HG02943 (cell line): Measurements from ENCODE around the gene PBX1.
"Not testable (repeated sequence)": the region's sequence is repeated elsewhere in the genome, so short reads cannot be mapped to it uniquely, and the experiment has no call there.

Experiments
- ATAC-seq: cut with Tn5 transposase; IDR thresholded peaks from one replicate; pipeline ENCODE4 v1.9.1; 2021; ENCODE audit warnings: mild to moderate bottlenecking, low read depth, moderate library complexity; ENCODE audit not compliant: unreplicated experiment

PBX1 gene

DNA sequence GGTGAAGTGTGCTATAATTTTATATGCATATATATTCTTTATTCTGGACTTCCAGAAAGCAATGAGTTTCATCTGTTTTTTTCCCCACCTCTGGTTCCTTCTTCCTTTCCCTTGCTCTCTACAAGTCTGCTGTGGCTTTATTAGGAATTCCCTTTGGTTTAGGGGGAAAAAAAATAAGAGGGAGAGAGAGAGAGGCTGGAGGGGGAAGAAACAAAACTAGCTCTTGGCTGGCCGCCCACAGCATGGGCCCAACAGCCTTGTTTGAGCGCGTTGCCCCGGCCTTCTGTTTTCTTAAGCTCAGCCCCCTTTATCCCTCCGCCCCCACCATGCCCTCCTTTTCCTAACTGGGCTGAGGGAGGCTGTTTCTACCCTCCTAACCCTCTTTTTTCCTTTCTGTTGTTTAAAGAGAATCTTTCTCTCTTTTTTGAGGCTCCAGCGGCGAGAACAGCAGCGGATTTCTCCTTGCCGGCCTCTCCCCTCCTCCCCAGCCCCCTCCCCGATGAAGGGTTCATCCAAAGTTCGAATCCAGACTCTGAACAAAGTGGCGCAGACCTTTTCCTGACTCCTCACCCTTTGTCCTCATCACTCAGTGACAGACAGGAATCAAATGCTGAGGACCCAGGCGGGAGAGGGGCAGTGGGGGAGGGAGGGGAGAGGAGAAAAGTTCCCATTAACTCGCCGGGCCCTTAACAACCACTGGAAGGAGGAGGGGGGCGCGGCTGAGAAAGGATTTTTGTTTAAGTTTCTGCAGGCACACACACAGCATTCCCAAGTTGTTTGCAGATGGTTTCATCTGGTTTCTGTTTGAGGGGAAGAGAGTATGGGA, 29.7 kb downstream of the PBX1 start:
- ATAC-seq: no peak

GRCh38 chr1:164589408-164589807, 30.4 kb downstream of the PBX1 start:
- no peak for ATAC-seq

- no peak for ATAC-seq
Measured at GRCh38 chr1:164589961-164590507, 31.1 kb downstream of the PBX1 start.

DNA sequence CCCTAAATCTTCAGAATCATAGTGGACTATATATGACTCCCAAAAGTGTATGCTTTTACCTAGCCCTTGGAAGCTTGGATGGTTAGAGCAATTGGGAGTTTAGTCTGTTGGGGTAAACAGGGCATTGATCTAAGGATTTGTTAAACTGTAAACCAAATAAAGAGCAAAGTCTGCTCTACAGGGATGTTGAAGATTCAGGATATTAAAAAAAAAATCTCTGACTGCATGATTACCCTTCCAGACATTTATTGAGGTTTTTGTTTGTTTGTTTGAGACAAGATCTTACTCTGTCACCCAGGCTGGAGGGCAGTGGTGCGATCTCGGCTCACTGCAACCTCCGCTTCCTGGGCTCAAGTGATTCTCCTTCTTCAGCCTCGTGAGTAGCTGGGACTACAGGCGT, 31.6 kb downstream of the PBX1 start:
- no peak for ATAC-seq

DNA sequence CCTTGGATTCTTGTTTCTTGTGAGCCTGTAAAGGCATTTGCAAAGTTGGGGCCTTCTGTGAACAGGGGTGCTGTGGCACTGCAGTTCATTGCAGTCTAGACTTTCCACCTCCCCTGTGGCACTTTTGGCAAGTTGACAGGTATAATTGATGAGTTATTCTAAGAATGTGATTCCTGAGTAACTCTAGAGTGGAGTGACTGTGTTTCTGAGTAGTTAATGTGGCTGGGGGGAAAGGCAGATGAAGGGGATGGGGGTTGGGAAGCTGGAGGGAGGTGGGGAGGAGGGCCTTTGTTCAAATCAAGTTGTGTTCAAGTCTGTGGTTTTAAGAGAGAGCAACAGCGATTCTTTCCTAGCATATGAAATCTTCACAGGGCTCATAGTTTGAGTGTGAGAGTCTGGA, 32.9 kb downstream of the PBX1 start:
- ATAC-seq: no peak

GRCh38 chr1:164592634-164593033, 33.6 kb downstream of the PBX1 start:
- no peak for ATAC-seq

GRCh38 chr1:164595212-164595611, 36.2 kb downstream of the PBX1 start:
- ATAC-seq: no peak

GRCh38 chr1:164596172-164596571, 37.2 kb downstream of the PBX1 start:
- no peak for ATAC-seq

GRCh38 chr1:164598719-164599118, 39.7 kb downstream of the PBX1 start:
- ATAC-seq: no peak

- no peak for ATAC-seq
Measured at GRCh38 chr1:164599272-164599671, 40.3 kb downstream of the PBX1 start.

DNA sequence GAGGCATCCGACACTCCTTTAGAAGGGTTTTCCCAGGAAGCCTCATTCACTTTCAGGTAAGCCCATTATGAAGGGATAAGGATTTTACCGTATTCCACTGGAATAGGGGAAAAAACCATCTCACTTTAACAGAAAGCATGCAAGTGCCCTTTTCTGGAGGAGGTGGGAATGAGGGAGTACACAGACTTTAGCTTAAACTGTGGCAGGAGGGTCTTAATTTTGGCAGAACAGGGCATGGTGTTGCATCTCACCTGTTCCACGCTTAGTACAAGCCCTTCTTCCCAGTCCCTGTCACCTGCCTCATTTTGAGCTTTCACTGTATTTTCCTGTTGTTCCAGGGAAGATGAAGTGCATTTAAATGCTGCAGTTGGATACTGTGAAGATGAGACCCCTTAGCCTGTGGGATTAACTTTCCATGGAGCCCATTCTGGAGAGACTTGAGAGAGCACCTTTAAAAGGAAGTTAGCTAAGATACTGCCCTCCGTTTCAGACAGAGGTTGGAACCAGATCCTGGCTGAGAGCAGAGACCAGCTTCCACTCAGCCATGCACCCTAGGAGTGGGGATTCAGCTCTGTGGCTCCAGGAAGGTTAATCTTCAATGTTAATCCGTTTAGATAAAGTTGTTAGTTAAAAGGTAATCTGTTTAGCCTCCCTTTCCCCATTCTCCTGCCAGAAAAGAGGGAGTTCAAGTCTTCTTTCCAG, 42.6 kb downstream of the PBX1 start:
- ATAC-seq: no peak

- ATAC-seq: no peak
Measured at GRCh38 chr1:164602101-164602422, 43.1 kb downstream of the PBX1 start.

GRCh38 chr1:164602480-164603093, 43.6 kb downstream of the PBX1 start:
- ATAC-seq: no peak

- not testable (repeated sequence) for ATAC-seq
Measured at GRCh38 chr1:164603805-164604204, 44.8 kb downstream of the PBX1 start.

DNA sequence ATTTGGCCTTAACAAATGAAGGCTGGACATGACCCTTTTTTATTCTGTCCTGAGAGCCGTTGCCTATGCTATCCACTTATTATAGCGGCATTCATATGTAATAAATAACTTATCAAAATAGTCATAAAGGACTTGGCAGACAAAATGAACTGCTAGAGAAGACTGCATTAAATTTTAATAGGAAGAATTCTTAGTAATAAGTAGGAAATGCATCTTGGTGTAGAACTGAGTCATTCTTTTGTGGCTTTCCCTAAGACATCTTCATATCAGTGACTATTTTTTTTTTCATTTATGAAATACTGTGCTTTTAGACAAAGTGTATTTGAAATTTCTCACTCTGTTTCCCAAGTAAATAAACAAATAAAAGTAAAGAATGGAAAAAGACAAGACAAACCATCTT, 45.6 kb downstream of the PBX1 start:
- no peak for ATAC-seq

GRCh38 chr1:164605254-164606091, 46.5 kb downstream of the PBX1 start:
- ATAC-seq: no peak

DNA sequence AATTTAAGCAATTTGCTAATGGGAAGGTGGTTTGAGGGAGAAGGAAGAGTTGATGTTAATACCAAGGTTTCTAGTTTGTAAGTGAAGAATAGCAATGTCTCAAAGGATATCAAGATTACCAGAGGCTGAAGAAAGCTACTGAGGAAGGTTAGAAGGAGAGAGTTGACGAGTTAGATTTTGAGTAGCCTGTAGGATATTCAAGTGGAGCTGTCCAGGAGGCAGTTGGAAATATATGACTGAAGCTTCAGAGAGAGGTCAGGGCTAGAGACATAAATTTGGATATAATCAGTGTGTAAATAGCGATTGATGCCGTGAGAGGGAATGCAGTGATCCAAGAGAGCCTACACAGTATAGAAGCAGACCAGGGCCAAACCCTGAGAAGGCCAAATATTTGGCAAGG, 48.4 kb downstream of the PBX1 start:
- ATAC-seq: no peak

- no peak for ATAC-seq
Measured at GRCh38 chr1:164608651-164609057, 49.7 kb downstream of the PBX1 start.

DNA sequence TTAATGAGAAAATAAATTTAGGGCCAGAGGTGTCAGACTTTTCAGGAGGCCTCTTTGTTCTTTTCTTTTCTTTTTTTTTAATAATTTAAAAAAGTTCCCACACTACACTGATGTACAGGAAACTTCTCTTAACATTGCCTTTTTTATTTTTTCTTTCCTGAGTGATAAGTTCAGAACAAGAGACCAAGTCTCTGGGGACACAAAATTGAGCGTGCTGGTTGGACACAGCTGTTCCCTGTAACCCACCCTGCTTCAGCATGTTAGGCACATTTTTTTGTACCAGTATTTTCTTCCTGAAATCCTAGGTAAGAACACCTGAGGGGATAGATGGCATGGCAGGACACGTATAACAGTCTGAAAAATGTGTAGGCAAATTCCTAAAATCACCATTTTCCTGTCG, 50.1 kb downstream of the PBX1 start:
- ATAC-seq: no peak

DNA sequence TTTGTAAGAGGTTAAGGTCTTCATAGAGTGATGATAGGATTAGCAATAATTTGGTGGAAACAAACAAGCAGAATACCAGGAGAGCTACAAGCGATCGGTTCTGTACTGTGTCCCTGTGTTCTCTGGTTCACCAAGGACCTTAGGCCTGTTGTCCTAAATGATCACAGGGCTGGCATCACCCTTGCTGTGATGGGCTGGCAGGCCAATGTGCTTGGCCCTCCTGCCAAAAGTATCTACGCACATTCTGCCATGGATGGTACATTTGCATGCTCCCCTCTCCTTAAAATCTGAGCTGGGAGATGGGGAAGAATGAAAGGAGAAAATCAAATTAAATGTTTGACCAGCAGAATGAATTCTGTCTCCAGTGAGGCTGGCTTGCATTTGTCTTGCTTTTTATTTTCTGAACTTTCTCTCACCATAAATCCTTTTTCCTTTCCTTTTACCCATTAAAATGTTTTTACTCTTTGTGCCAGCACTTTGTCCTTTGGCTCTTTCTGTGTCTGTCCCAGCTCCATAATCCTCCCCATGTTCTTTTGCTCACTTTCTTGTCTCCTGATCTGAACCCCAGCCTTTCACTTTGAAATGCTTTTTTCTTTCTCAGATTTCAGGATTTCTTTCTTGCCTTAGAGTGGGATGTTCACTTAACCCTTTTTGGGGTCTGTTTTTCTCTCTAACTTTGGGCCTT, 51.7 kb downstream of the PBX1 start:
- no peak for ATAC-seq
